ENCODE data around the gene EPB41. TPM values are rescaled to one million over a fixed set of nuclear protein-coding genes. Genes with fewer than 3 reads are reported as not detected.
A peak's percentile ranks its signal among the peaks of the same experiment; 100 is the strongest.

EPB41 gene
- total and polyA plus RNA-seq, 2 of the 4 experiments (the other 2 are of a cell fraction) = 4.6 to 10.0 TPM

- Histone ChIP-seq H3K4me2 (ENCODE audit: low read depth, low read length) (no peak overlapping the region), H3K27me3 (ENCODE audit: control insufficient read depth, insufficient read depth, low read length) (no peaks in the 10 kb centered on the region), H4K8ac (ENCODE audit: low read depth in 2 of 2, low read length in 2 of 2) (peak overlapping the region in 1 of 2 experiments; percentile 22; a peak in 2 of 4 replicates), H3K36me3 (ENCODE audit: control insufficient read depth, insufficient read depth, low read length) (no peaks in the 10 kb centered on the region), H4K20me1 (ENCODE audit: insufficient read depth, low read length) (no peaks in the 10 kb centered on the region), H2AK9ac (replicated peaks; ENCODE audit: low read depth, low read length, poor library complexity) (no peak overlapping the region), H2BK5ac (ENCODE audit: low read depth, low read length, poor library complexity, severe bottlenecking) (no peak overlapping the region), H3K9me3 (ENCODE audit: control insufficient read depth, insufficient read depth, low read length) (no peaks in the 10 kb centered on the region), H3K9me1 (ENCODE audit: insufficient read depth, low read length) (no peaks in the 10 kb centered on the region), H4K91ac (ENCODE audit: insufficient read depth, low read depth, low read length) (no peak overlapping the region), H2AK5ac (ENCODE audit: low read depth, low read length) (no peak overlapping the region), H3K56ac (ENCODE audit: extremely low read depth, insufficient read depth, low read length) (no peak overlapping the region), H2AFZ (replicated peaks; ENCODE audit: low read length, poor library complexity) (no peak overlapping the region), H3K9ac (ENCODE audit: low read depth, low read length) (no peak overlapping the region), H3K4ac (ENCODE audit: low read depth, low read length) (no peak overlapping the region), H3K14ac (replicated peaks; ENCODE audit: low read depth, low read length) (no peak overlapping the region), H3K4me1 (ENCODE audit: control insufficient read depth, insufficient read depth, low read length) (peaks cover 5% of the 10 kb centered on the region; the same call in 1 of the 2 replicates), H2BK20ac (ENCODE audit: low read depth, low read length) (peak overlapping the region; percentile 55; the same call in 1 of the 2 replicates), H3K27ac (ENCODE audit: insufficient read depth, low read length) (no peak overlapping the region), H2BK15ac (ENCODE audit: low read depth, low read length) (no peak overlapping the region), H3K4me3 (ENCODE audit: insufficient read depth, low read depth, low read length) (no peak overlapping the region), H3K23ac (ENCODE audit: low read depth, low read length) (no peak overlapping the region), H3K79me1 (ENCODE audit: low read depth in 1 of 2, low read length in 2 of 2) (0 out of 4 replicates have a peak, but pooled peaks cover 0 to 3% of the 10 kb centered on the region in 2 experiments), H4K5ac (ENCODE audit: low read depth, low read length) (no peak overlapping the region), H3K18ac (ENCODE audit: low read depth, low read length) (no peak overlapping the region; the same call in 1 of the 2 replicates), H2BK120ac (ENCODE audit: low read depth, low read length) (no peak overlapping the region; the same call in 1 of the 2 replicates)
- POLR2A ChIA-PET (ENCODE audit: unreplicated experiment) = interaction anchor here (0.6 kb wide), 1 partner anchor 419 kb away, joined by 3 read pairs; no protein-coding TSS in a partner anchor
- no TSS peak for BruUV-seq (replicated peaks)
- dilution Hi-C loops (cut with HindIII; ENCODE audit: low sequenced_read_pairs, unreplicated experiment) (no loop called here), in situ Hi-C loops (cut with MboI; ENCODE audit: low sequenced_read_pairs) (no loop called here), intact Hi-C loops (cut with micrococcal nuclease) (no loop called here)
- TF ChIP-seq CEBPB (IDR thresholded peaks at IDR 0.05; ENCODE audit: low read depth, low read length) = peak; percentile 54
- no peak for TF ChIP-seq CHD1 (IDR thresholded peaks at IDR 0.05; ENCODE audit: low read depth, low read length)
- peak; percentile 59 for DNase-seq
- no CpG with 5 or more reads among the region's 1 CpG for WGBS, 2 experiments (ENCODE audit: extremely low coverage in 2 of 2, insufficient read length in 1 of 2)
- peak; percentile 44 for ATAC-seq (ENCODE audit: low read depth)
- CTCF ChIA-PET = no interaction called here
Observed at GRCh38 chr1:28927648-28928313, 13.4 kb downstream of the EPB41 start.

Measured in IMR-90 (cell line).